GM06990 (cell line): ENCODE data around the gene GNAI2.

Source experiments
- DNase-seq: peaks from one replicate; pipeline ENCODE4 v3.0.0-alpha.2; 2011; ENCODE audit not compliant: insufficient read length; ENCODE audit errors: extremely low read depth
- H3K27me3 ChIP-seq: replicated peaks from 2 replicates; pipeline ENCODE4 v1.6.0; 2011; ENCODE audit warnings: low read length; ENCODE audit not compliant: control insufficient read depth, insufficient read depth
- H3K36me3 ChIP-seq: 2 replicates; pipeline ENCODE4 v1.5.1; 2011; ENCODE audit warnings: low read length; ENCODE audit not compliant: control insufficient read depth, insufficient read depth
- H3K4me3 ChIP-seq: replicated peaks from 2 replicates; pipeline ENCODE4 v1.5.1; 2011; ENCODE audit warnings: low read depth, mild to moderate bottlenecking, control low read depth, low read length
- CTCF ChIP-seq: IDR thresholded peaks from 2 replicates; pipeline ENCODE4 v1.5.1; 2011; ENCODE audit warnings: low read length, control low read depth, mild to moderate bottlenecking, inconsistent platforms; ENCODE audit not compliant: insufficient read depth, poor library complexity, severe bottlenecking

Gene GNAI2

GRCh38 chr3:50275141-50275995 is 39.4 kb downstream of the GNAI2 start:
- Histone ChIP-seq H3K4me3 (no peak overlapping the region), H3K27me3 (no peaks in the 10 kb centered on the region; the same call in 1 of the 2 replicates), H3K36me3 (no peaks in the 10 kb centered on the region)
- no peak for DNase-seq
- no peak for TF ChIP-seq CTCF

DNA sequence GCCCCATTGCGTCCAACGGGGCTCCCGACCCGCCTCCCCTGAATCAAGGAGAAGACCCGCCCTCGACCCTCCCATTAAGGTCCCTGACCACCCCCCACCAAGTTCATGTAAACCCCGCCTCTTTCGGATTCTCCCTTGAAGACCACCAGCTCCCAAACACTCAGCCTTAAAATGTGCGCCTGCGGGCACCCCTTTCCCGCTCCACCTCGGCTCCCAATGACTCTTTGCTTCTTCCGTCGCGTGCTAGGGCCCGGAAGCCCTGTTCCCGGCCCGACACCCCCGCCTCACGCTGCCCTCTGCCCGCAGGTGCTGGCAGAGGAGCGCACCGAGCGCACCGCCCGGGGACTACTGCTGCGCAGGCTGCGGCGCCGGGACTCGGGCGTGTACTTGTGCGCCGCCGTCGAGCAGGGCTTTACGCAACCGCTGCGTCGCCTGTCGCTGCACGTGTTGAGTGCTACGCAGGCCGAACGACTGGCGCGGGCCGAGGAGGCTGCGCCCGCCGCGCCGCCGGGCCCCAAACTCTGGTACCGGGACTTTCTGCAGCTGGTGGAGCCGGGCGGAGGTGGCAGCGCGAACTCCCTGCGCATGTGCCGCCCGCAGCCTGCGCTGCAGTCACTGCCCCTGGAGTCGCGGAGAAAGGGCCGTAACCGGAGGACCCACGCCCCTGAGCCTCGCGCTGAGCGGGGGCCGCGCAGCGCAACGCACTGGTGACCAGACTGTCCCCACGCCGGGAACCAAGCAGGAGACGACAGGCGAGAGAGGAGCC is 40.2 kb downstream of the GNAI2 start:
- DNase-seq, result no peak
- no peaks in the 10 kb centered on the region; the same call in 1 of the 2 replicates for H3K27me3 ChIP-seq
- H3K36me3 ChIP-seq, result no peaks in the 10 kb centered on the region
- no peak for TF ChIP-seq CTCF
- no peak overlapping the region for H3K4me3 ChIP-seq

- no peak for DNase-seq
- Histone ChIP-seq H3K27me3 (no peaks in the 10 kb centered on the region; the same call in 1 of the 2 replicates), H3K36me3 (no peaks in the 10 kb centered on the region), H3K4me3 (no peak overlapping the region)
- TF ChIP-seq CTCF, result no peak
Observed at GRCh38 chr3:50276762-50277101, 40.7 kb downstream of the GNAI2 start.

- no peak for TF ChIP-seq CTCF
- no peaks in the 10 kb centered on the region; the same call in 1 of the 2 replicates for H3K27me3 ChIP-seq
- no peaks in the 10 kb centered on the region for H3K36me3 ChIP-seq
- no peak for DNase-seq
- H3K4me3 ChIP-seq, result no peak overlapping the region
Observed at GRCh38 chr3:50278123-50278879, 42.3 kb downstream of the GNAI2 start.

- TF ChIP-seq CTCF, result no peak
- no peaks in the 10 kb centered on the region for H3K36me3 ChIP-seq
- DNase-seq, result no peak
- H3K27me3 ChIP-seq, result no peaks in the 10 kb centered on the region; the same call in 1 of the 2 replicates
- H3K4me3 ChIP-seq, result no peak within 1 kb of the TSS
Observed at GRCh38 chr3:50278880-50279224, 42.8 kb downstream of the GNAI2 start, which contains the start of gene LSMEM2. LSMEM2 (plus strand) TSS chr3:50279087; CDS start chr3:50279114, 27 bp downstream.
